Measurements from ENCODE around the gene ANKRD11.
A peak's percentile ranks its signal among the peaks of the same experiment; 100 is the strongest.

ANKRD11 gene

GRCh38 chr16:89499767-89500166 lies 9.4 kb upstream of the ANKRD11 start:
- H3K4me3 ChIP-seq (ENCODE audit: control insufficient read depth, low read depth, low read length): no peak overlapping the region
- no peak for DNase-seq (ENCODE audit: low read depth)
- no peak for TF ChIP-seq CTCF (IDR thresholded peaks at IDR 0.05; ENCODE audit: control insufficient read depth, insufficient read depth, low read depth, low read length, missing control alignments)

GRCh38 chr16:89498839-89499238 lies 8.5 kb upstream of the ANKRD11 start:
- no peak for DNase-seq (ENCODE audit: low read depth)
- H3K4me3 ChIP-seq (ENCODE audit: control insufficient read depth, low read depth, low read length): no peak overlapping the region
- no peak for TF ChIP-seq CTCF (IDR thresholded peaks at IDR 0.05; ENCODE audit: control insufficient read depth, insufficient read depth, low read depth, low read length, missing control alignments)

- TF ChIP-seq CTCF (IDR thresholded peaks at IDR 0.05; ENCODE audit: control insufficient read depth, insufficient read depth, low read depth, low read length, missing control alignments): no peak
- no peak for DNase-seq (ENCODE audit: low read depth)
- H3K4me3 ChIP-seq (ENCODE audit: control insufficient read depth, low read depth, low read length): no peak overlapping the region
Observed at GRCh38 chr16:89495121-89495520, 4.8 kb upstream of the ANKRD11 start.

- no peak overlapping the region for H3K4me3 ChIP-seq (ENCODE audit: control insufficient read depth, low read depth, low read length)
- no peak for DNase-seq (ENCODE audit: low read depth)
- no peak for TF ChIP-seq CTCF (IDR thresholded peaks at IDR 0.05; ENCODE audit: control insufficient read depth, insufficient read depth, low read depth, low read length, missing control alignments)
Observed at GRCh38 chr16:89493776-89494175, 3.4 kb upstream of the ANKRD11 start.

GRCh38 chr16:89491974-89492687 lies 1.8 kb upstream of the ANKRD11 start:
- no peak for DNase-seq (ENCODE audit: low read depth)
- peak overlapping the region; percentile 75 for H3K4me3 ChIP-seq (ENCODE audit: control insufficient read depth, low read depth, low read length)
- no peak for TF ChIP-seq CTCF (IDR thresholded peaks at IDR 0.05; ENCODE audit: control insufficient read depth, insufficient read depth, low read depth, low read length, missing control alignments)

- no peak for DNase-seq (ENCODE audit: low read depth)
- TF ChIP-seq CTCF (IDR thresholded peaks at IDR 0.05; ENCODE audit: control insufficient read depth, insufficient read depth, low read depth, low read length, missing control alignments): peak; percentile 33
- H3K4me3 ChIP-seq (ENCODE audit: control insufficient read depth, low read depth, low read length): peak overlapping the region; percentile 75
Observed at GRCh38 chr16:89491238-89491869, 993 bp upstream of the ANKRD11 start.

Data from AG09309 (cell line).